ENCODE data around the gene OMP. TPM values are rescaled to one million over a fixed set of nuclear protein-coding genes. Genes with fewer than 3 reads are reported as not detected.

Gene OMP
- total and polyA plus RNA-seq, 2 of the 13 experiments (the other 11 are each of a cell fraction or from before 2014, with no cell fraction given) = not detected

- peak; percentile 57; the same call in 1 of the 2 replicates for TF ChIP-seq ZNF121 (CRISPR knock-in tag; IDR thresholded peaks at IDR 0.05)
- TF ChIP-seq, protein P1, sequence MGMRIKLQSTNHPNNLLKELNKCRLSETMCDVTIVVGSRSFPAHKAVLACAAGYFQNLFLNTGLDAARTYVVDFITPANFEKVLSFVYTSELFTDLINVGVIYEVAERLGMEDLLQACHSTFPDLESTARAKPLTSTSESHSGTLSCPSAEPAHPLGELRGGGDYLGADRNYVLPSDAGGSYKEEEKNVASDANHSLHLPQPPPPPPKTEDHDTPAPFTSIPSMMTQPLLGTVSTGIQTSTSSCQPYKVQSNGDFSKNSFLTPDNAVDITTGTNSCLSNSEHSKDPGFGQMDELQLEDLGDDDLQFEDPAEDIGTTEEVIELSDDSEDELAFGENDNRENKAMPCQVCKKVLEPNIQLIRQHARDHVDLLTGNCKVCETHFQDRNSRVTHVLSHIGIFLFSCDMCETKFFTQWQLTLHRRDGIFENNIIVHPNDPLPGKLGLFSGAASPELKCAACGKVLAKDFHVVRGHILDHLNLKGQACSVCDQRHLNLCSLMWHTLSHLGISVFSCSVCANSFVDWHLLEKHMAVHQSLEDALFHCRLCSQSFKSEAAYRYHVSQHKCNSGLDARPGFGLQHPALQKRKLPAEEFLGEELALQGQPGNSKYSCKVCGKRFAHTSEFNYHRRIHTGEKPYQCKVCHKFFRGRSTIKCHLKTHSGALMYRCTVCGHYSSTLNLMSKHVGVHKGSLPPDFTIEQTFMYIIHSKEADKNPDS (CRISPR knock-in tag; IDR thresholded peaks at IDR 0.05) = no peak
- peak; percentile 88; the same call in 1 of the 2 replicates for TF ChIP-seq BRD4 (CRISPR knock-in tag; IDR thresholded peaks at IDR 0.05)
- TF ChIP-seq DR1 (CRISPR knock-in tag; IDR thresholded peaks at IDR 0.05) = peak; percentile 75
- 0 out of 2 replicates have a peak, but pooled peaks have one; percentile 44 for TF ChIP-seq CCDC6 (CRISPR knock-in tag; IDR thresholded peaks at IDR 0.05)
- TF ChIP-seq EED (CRISPR knock-in tag; IDR thresholded peaks at IDR 0.05) = 0 out of 2 replicates have a peak, but pooled peaks have one; percentile 19
- TF ChIP-seq ZNF512B (CRISPR knock-in tag; IDR thresholded peaks at IDR 0.05; ENCODE audit: borderline replicate concordance) = 0 out of 2 replicates have a peak, but pooled peaks have one; percentile 50
- peak; percentile 73; the same call in 1 of the 2 replicates for TF ChIP-seq PRDM10 (CRISPR knock-in tag; IDR thresholded peaks at IDR 0.05; ENCODE audit: low read depth)
- TF ChIP-seq PLSCR1 (CRISPR knock-in tag; IDR thresholded peaks at IDR 0.05; ENCODE audit: borderline replicate concordance) = no peak
- TF ChIP-seq ZSCAN21 (CRISPR knock-in tag; IDR thresholded peaks at IDR 0.05; ENCODE audit: borderline replicate concordance) = peak; percentile 72; the same call in 1 of the 2 replicates
- no peak for TF ChIP-seq PRDM15 (CRISPR knock-in tag; IDR thresholded peaks at IDR 0.05)
- TF ChIP-seq CBX1 (IDR thresholded peaks at IDR 0.05; ENCODE audit: low read depth) = peak; percentile 25
- TF ChIP-seq TSC22D2 (CRISPR knock-in tag; IDR thresholded peaks at IDR 0.05; ENCODE audit: borderline replicate concordance) = 0 out of 2 replicates have a peak, but pooled peaks have one; percentile 22
Observed at GRCh38 chr11:77095551-77096490, 6.8 kb upstream of the OMP start (continued).

All from HepG2 (cell line).